Body of pancreas (tissue), 4 donors: Measurements from ENCODE around the gene UGP2.

ENCODE experiments used
- POLR2A ChIP-seq, 3 donors: fragments of 450-650 bp; IDR thresholded peaks; one replicate each; pipeline ENCODE4 v1.6.1; 2016; ENCODE audit warnings: antibody characterized with exemption in 3 of 3, mild to moderate bottlenecking in 2 of 3
- TF ChIP-seq, protein P1 (sequence below), 7 experiments: fragments of 450-650 bp in 4 of 7; fragments of 200-600 bp in 3 of 7; sonication (generic) in 3 of 7; IDR thresholded peaks; one replicate each; pipeline ENCODE4 v1.5.1; 2016 to 2019; ENCODE audit warnings: antibody characterized with exemption in 7 of 7

DNA sequence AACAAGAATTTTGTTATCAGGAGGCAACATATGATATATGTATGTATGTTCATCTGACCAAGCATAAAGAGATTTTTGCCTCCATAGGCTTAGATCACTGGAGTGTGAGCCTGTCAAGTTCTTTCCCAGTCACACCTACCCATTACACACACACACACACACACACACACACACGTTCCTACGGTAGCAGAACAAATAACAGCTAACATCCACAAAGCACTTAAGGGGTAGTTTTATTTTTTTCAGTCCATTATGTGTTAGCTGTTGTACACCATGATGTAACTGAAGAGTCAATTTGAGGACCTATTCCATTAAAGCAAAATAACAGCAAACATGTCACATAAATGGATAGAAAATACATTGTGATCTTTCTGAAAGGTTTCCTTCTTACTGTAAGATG is 39.5 kb downstream of the UGP2 start:
- TF ChIP-seq, protein P1, sequence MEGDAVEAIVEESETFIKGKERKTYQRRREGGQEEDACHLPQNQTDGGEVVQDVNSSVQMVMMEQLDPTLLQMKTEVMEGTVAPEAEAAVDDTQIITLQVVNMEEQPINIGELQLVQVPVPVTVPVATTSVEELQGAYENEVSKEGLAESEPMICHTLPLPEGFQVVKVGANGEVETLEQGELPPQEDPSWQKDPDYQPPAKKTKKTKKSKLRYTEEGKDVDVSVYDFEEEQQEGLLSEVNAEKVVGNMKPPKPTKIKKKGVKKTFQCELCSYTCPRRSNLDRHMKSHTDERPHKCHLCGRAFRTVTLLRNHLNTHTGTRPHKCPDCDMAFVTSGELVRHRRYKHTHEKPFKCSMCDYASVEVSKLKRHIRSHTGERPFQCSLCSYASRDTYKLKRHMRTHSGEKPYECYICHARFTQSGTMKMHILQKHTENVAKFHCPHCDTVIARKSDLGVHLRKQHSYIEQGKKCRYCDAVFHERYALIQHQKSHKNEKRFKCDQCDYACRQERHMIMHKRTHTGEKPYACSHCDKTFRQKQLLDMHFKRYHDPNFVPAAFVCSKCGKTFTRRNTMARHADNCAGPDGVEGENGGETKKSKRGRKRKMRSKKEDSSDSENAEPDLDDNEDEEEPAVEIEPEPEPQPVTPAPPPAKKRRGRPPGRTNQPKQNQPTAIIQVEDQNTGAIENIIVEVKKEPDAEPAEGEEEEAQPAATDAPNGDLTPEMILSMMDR (IDR thresholded peaks at IDR 0.05): no peak
- TF ChIP-seq POLR2A (IDR thresholded peaks at IDR 0.05): no peak
